HG02938 (cell line): ENCODE results near the gene HOXD8.

Experiments used
- ATAC-seq: cut with Tn5 transposase; IDR thresholded peaks from one replicate; pipeline ENCODE4 v1.9.1; 2021; ENCODE audit warnings: mild to moderate bottlenecking, moderate library complexity; ENCODE audit not compliant: unreplicated experiment

The HOXD8 gene

GRCh38 chr2:176171351-176172006 is 42.0 kb downstream of the HOXD8 start:
- no peak for ATAC-seq

- no peak for ATAC-seq
Measured at GRCh38 chr2:176172007-176172894, 42.7 kb downstream of the HOXD8 start.

- no peak for ATAC-seq
Measured at GRCh38 chr2:176172895-176173566, 43.5 kb downstream of the HOXD8 start.

GRCh38 chr2:176173567-176174381 is 44.3 kb downstream of the HOXD8 start:
- no peak for ATAC-seq

GRCh38 chr2:176174382-176174823 is 44.9 kb downstream of the HOXD8 start:
- no peak for ATAC-seq

GRCh38 chr2:176174824-176175708 is 45.6 kb downstream of the HOXD8 start:
- no peak for ATAC-seq

- ATAC-seq, result no peak
Measured at GRCh38 chr2:176175709-176176607, 46.5 kb downstream of the HOXD8 start.

- no peak for ATAC-seq
Measured at GRCh38 chr2:176177580-176178037, 48.1 kb downstream of the HOXD8 start.

- no peak for ATAC-seq
Measured at GRCh38 chr2:176178038-176178756, 48.7 kb downstream of the HOXD8 start.

- ATAC-seq, result no peak
Measured at GRCh38 chr2:176178757-176179295, 49.3 kb downstream of the HOXD8 start.

GRCh38 chr2:176181551-176181950 is 52.0 kb downstream of the HOXD8 start:
- ATAC-seq, result no peak
